Measurements from ENCODE around the gene PKD1.
A peak's percentile ranks its signal among the peaks of the same experiment; 100 is the strongest.

The PKD1 gene

DNA sequence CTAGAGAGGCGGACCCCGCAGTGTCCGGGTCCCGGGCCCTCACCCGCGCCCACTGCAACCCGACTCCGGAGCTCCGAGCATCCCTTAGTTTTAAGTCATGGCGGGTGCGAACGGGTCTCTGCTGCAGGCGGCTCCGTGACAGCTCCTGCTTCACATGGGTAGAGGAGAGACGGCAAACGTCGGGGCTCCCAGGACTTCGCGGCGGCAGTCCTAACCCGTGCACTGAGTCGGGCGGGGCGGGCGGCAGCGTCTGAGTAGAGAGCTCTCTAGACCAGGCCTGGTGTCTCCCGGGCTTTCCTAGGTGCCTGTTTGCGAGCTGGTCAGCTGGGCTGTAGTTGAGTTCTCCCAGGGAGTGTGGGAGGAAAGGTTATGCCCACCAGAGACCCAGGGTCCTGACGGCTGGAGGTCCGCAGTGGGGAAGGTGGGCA, 87.6 kb downstream of the PKD1 start:
- no peak for DNase-seq (ENCODE audit: low spot score)

- peak; percentile 95 for DNase-seq (ENCODE audit: low spot score)
Measured at GRCh38 chr16:2047330-2048115, 88.2 kb downstream of the PKD1 start, which contains the start of the genes NTHL1 and TSC2. Gene NTHL1, minus strand, starts transcription at chr16:2047834. Its CDS starts 11 bp downstream, at chr16:2047823. Gene TSC2, plus strand, starts transcription at chr16:2047985. Its CDS starts 631 bp downstream, at chr16:2048616.

DNA sequence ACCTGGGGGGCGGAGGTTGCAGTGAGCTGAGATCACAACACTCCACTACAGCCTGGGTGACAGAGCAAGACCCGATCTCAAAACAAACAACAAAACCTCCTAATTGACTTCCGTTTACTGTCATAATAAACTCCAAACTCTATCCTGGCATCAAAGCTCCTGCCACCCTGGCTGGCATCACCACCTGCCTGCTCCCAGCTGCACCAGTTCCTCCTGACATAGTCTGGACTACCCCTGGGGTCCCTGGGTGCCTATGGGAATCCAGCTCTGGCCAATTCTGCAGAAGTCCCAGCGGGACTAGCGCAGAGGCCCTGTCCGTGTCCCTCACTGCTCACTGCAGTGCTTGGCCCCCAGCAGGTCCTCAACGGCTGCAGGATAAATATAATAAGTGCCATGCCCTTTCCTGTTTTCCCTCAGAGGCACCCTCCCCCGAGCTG, 88.8 kb downstream of the PKD1 start:
- DNase-seq (ENCODE audit: low spot score): no peak

GRCh38 chr16:2045965-2046892, 89.5 kb downstream of the PKD1 start:
- DNase-seq (ENCODE audit: low spot score): no peak

DNA sequence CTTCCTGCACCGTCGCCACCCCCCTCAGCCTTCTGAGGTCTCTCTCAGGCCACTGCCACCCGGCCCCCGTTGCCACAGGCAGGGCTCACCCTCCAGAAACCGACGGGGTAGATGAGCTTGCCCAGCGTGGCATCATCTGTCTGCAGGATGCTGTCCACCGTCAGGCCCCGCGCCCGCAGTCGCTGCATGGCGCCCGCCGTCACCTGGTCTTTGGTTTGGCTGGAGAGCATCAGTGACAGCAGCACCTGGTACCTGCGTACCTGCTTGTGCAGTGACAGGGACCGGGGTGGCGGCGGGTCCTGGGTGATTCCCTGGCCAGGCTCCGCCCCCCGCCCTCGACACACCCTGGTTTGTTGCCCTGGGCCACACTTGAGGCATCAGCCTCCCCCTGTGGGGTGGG, 91.2 kb downstream of the PKD1 start:
- no peak for DNase-seq (ENCODE audit: low spot score)

DNA sequence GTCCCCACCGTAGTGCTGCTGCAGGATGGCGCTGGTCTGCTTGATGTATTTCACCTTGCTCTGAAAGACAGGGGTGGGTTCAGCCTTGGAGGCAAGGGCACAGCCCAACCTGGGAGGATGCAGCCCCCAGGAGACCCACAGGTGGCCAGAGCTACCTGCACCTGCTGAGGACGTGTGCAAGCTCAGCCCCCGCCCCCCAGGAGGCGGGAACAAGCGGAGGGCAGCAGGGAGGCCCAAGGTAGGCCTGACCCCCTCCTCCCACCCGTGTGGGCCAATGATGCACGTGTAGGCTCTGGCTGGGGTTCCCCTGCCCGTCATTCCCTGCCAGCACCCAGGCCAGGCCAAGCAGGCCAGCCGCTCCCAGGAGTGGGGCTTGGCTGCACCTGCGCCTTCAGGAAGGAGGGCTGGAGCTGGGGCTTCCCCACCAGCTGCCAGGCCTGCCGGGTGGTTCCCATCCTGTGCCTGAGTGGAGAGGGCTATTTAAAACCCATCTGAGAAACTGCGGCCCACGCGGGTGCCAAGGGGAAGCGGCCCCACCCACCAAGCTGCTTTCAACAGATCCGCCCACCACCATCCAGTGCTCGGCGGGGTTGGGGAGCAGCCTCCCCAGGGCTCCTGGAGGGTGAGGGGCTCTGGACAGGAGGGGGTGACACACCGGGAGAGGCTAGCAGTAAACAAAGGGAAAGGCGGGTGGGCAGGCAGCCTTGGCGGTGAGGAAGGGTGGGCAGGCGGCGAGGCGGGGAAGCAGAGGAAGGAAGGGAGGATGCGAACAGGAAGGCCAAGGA, 91.8 kb downstream of the PKD1 start:
- DNase-seq (ENCODE audit: low spot score): no peak

- no peak for DNase-seq (ENCODE audit: low spot score)
Measured at GRCh38 chr16:2042986-2043666, 92.6 kb downstream of the PKD1 start.

DNA sequence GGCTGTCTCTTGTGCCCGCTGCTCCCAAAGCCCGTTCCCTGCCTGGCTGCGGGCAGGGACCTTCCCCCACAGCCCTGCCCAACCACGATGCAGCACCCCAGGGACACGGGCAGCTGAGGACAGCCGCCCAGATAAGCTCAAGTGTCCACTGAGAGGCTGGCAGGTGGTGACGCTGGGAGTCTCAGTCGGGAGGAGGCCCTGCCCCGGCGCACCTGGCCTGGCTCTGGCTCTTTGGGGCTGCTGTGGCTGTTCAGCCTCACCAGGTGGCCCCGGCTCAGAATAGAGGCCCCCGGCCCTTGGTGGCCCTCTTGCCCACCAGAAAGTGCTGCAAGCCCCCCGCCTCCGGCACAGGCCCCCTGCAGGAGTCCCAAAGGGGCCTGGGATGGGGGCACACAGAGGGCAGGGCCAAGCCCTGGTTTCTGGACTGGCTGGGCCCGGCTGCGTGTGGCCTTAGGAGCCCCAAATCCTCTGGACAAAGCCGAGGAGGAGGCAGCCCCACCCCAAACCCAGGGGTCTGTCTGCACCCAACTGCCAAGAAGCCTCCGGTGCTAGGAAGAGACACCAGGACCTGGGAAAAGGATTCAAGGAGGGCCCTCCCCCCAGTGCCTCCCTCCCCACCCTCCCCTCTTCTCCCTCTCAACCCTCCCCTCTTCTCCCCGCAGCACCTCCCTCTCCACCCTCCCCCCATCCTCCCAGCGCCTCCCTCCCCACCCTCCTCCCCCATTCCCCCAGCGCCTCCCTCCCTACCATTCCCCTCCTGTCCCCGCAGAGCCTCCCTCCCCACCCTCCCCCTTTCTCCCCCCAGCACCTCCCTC, 93.3 kb downstream of the PKD1 start:
- no peak for DNase-seq (ENCODE audit: low spot score)

- no peak for DNase-seq (ENCODE audit: low spot score)
Measured at GRCh38 chr16:2040787-2041522, 94.7 kb downstream of the PKD1 start.

DNA sequence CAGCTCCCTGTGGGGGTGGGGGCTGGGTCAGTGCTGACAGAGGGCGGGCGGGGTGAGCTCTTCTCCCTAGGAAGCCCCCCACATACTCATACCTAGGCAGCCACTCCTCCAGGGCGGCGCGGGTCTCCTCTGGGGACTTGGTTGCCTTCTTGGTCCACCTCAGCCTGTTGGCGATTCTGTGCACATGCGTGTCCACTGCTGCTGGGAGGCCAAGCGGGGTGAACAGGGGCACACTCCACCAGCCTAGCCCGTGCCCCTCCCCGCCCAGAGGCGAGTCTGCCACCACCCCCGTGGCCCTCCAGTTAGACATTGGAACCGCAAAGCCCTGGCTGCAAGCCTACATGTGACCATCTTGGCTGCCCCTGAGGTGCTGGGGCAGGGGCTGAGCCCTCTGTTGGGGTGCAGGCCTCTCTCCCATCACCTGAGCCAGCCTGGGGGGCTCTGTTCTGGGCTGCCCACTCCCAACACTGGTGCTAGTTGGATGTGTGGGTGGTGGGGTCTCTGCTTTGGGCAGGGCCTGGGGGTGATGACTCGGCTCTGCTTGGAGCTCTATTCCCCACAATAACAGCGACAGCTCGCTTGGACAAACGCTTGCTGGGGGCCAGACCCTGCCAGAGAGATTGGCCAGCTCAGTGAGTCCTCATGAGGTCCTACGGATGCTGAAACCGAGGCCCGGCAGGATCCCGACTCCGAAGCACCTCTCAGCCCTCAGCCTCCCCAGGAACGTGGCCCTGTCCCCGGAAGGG, 95.5 kb downstream of the PKD1 start:
- no peak for DNase-seq (ENCODE audit: low spot score)

- DNase-seq (ENCODE audit: low spot score): no peak
Measured at GRCh38 chr16:2039274-2040031, 96.2 kb downstream of the PKD1 start.

Small RNA genes lying within 50 kb of the gene (small RNA-seq; reads per million reads assigned to genes)
- 0.08 to 0.22 reads per million in 2 experiments for gene MIR1225
- 0 reads per million in 2 experiments for gene MIR3180-5
- 0 reads per million in 2 experiments for gene MIR4516
- 0 reads per million in 2 experiments for gene RF00019
- 0 reads per million in 2 experiments for gene SNORD60

Data from SK-N-DZ (cell line).